Sigmoid colon (tissue), 4 donors: ENCODE measurements around the gene ASAP2.

Experiments used
- CTCF ChIP-seq, 4 experiments: fragments of 450-650 bp in 3 of 4; fragments of 200-600 bp in 1 of 4; IDR thresholded peaks; one replicate each; pipeline ENCODE4 v1.5.1; 2016 to 2019; ENCODE audit warnings: antibody characterized with exemption in 4 of 4, mild to moderate bottlenecking in 3 of 4, moderate library complexity in 2 of 4
- EP300 ChIP-seq, 4 donors: sonication (generic); formaldehyde crosslinking; IDR thresholded peaks; one replicate each; pipeline ENCODE4 v1.6.1; 2017; ENCODE audit warnings: antibody characterized with exemption in 4 of 4
- POLR2AphosphoS5 ChIP-seq, 4 donors: sonication (generic); formaldehyde crosslinking; IDR thresholded peaks; one replicate each; pipeline ENCODE4 v1.6.1; 2017; ENCODE audit warnings: antibody characterized with exemption in 4 of 4

- TF ChIP-seq POLR2AphosphoS5 (IDR thresholded peaks at IDR 0.05) (no peak), CTCF (IDR thresholded peaks at IDR 0.05) (no peak), EP300 (IDR thresholded peaks at IDR 0.05) (no peak)
Observed at GRCh38 chr2:9443526-9443925, 236.9 kb downstream of the ASAP2 start.
